ENCODE data around the gene KLHL41. TPM values are rescaled to one million over a fixed set of nuclear protein-coding genes. Genes with fewer than 3 reads are reported as not detected.

The KLHL41 gene
- 3,726 TPM for polyA plus RNA-seq (ENCODE audit: insufficient read length)

DNA sequence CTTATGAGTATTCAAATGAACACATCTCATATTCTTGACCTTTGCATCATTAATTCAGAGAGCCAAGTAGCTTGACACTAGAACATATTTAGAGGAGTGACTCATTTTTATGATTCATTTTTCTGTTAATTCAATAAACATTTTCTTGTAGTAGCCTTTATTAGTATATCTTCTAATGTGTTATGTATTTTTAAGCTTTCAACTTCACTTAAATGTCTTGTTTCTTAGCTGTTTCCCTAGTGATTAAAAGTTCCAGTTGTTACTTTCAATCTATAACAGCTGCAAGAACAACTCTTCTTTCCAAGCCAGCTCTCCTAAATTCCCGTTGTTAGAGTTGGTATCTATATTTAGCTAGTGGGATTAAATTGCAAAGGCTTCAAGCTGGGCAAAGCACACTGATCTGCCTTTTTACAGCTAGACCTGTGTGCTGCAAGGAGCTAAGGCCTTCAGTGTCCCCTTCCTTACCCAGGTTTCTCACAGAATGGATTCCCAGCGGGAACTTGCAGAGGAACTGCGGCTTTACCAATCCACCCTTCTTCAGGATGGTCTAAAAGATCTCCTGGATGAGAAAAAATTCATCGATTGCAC lies at the start of gene KLHL41:
Gene KLHL41 (plus strand): TSS at position 405 of the 588 bp plus-strand sequence. CDS start 77 bp downstream, at position 482.
- DNase-seq, result peak; percentile 50

- DNase-seq, result no peak
Observed at GRCh38 chr2:169461143-169461542, 48.4 kb upstream of the KLHL41 start.

DNA sequence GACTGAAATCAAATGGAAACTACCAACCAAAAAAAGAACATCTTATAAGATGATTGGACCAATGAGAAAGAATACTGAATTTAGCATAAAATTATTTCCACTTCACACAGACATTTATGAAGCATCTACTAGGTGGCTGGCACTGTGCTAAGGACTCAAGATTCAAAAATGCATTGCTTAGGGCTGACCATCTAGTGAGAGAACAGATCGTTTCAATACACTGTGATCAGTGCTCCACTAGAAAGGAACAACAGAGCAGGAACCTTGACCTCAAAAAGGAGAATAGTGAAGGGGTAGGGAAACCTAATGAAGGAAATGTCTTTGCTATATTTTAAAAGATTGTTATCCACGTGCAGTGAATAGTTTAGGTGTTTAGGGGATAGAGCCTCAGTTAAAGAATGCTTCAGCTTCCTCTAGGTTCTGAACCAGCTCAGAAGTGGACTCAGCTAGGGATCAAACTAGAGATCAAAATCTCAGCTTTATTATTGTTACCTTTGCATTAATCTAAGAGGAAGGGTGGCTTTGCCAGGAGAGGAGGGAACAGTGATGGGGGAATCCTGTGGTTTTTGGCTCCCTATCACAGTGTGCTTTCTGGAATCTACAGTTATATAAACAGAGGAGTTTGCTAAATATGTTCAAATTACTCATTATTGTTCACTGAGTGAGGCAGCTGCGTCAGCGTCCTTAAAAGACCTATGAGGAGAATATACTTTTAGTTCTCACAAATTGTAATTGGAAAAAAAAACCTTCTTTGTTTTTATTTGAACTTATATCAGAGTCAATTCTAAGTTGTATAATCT lies 46.4 kb upstream of the KLHL41 start:
- no peak for DNase-seq

DNA sequence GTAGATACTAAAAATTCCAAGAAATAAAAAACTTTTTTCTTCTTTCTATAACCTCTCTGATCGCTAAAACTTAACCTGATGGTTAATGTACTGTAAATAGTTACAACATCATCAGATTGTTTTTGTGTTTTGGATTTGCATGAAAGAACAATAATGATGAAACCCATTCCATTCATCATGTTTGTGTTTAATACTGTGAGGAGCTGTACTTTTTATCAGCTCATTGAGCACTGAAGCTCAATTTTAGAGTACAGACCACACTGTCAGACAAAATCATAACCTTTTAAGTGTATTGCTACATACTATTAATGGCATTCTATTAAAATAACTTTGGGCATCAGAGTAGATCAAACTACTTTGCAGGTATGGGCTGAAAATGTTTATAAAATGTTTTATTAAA lies 45.0 kb upstream of the KLHL41 start:
- no peak for DNase-seq

GRCh38 chr2:169464882-169465281 lies 44.6 kb upstream of the KLHL41 start:
- no peak for DNase-seq

GRCh38 chr2:169468841-169469240 lies 40.7 kb upstream of the KLHL41 start:
- DNase-seq, result no peak

- DNase-seq, result no peak
Observed at GRCh38 chr2:169469952-169470572, 39.4 kb upstream of the KLHL41 start.

DNA sequence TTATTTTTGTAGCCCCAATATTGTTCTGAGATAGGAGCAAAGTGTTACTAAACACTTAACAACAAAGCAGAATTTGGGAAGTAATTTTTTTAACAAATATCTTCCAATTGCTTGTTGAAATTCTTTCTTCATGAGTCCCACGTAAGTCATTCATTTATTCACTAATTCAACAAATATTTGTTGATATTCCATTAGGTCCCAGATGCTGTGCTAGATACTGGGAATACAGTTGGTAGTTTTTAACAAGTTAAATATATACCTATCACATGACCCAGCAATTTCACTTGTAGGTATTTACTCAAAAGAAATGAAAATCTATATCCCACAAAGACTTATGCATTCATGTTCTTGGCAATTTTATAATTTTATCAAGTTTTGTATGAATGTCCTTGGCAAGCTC lies 37.3 kb upstream of the KLHL41 start:
- no peak for DNase-seq

- DNase-seq, result no peak
Observed at GRCh38 chr2:169476459-169476858, 33.0 kb upstream of the KLHL41 start.

DNA sequence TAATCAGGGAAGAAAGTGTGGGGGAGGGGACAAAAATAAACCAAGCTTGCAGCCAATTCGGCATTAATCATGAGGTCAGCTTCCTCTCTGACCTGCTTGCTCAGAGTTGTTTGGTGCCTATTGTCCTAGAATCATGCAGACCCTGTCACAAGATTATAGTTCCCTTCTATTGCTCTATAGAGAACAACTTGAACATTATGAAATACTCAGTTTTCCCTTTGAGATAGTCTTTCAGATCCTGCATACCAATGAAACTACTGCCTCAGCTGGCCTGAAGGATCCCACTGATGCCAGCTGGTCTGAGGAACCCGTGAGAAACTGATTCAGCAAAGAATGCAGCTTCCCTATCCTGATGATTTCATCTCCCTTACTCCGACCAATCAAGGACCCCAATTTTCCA lies 31.2 kb upstream of the KLHL41 start:
- no peak for DNase-seq

DNA sequence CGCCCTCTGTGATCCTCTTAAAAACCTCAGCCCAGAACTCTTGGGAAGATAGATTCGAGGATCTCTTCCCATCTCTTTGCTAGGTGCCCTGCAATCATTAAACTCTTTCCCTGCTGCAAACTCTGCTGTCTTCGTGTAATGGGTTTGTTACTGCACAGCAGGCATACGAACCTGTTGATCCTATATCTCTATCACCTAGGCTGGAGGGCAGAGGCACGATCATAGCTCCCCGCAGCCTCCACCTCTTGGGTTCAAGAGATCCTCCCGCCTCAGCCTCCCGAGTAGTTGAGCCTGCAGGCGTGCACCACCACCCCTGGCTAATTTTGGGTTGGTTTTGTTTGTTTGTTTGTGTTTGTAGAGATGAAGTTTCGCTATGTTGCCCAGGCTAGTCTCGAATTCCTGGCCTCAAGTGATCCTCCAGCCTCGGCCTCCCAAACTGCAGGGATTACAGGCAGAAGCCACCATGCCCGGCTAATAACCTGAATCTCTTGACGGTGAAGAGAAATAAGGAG lies 30.7 kb upstream of the KLHL41 start:
- DNase-seq, result no peak

- peak; percentile 88 for DNase-seq
Observed at GRCh38 chr2:169479257-169480078, 30.0 kb upstream of the KLHL41 start, which contains the start of gene BBS5. BBS5 (plus strand) TSS chr2:169479494; CDS start chr2:169479554, 60 bp downstream.

DNA sequence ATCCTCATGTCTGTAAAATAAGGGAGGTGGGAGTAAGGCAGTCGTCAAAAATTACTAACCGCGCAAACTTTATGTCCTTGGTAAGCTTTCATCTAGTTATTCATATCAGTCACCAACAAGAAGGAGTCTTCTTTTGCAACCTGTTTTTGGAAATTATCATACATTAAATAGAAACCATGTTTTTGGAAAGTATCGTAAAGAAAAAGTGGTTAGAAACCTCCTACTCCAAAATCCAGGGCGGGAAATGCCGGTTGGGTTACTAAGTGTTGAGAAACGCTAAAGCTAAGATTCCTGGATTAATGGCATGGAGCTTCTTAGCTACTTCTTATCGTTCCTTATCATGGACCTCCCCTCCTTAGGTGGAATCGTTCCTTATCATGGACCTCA lies 29.4 kb upstream of the KLHL41 start:
- DNase-seq, result no peak

GRCh38 chr2:169485650-169486138 lies 23.8 kb upstream of the KLHL41 start:
- DNase-seq, result no peak

DNA sequence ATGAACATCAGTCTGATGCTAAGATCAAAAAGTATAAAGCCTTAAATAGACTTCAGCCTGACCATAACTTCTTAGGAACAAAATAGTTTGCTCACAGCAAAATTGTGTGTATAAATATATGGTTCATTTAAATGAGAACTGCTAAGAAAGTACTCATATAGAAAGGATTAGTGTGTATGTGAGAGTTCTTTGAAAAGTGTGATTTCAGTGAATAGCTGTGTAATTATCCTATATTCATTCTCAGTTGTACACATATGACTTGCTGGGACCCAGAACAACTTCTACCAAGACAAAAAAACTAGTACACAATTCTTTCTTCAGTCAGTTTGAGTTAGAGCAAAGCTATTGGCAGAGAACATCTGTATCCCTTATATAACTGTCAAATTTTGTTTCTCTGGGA lies 23.0 kb upstream of the KLHL41 start:
- no peak for DNase-seq

DNA sequence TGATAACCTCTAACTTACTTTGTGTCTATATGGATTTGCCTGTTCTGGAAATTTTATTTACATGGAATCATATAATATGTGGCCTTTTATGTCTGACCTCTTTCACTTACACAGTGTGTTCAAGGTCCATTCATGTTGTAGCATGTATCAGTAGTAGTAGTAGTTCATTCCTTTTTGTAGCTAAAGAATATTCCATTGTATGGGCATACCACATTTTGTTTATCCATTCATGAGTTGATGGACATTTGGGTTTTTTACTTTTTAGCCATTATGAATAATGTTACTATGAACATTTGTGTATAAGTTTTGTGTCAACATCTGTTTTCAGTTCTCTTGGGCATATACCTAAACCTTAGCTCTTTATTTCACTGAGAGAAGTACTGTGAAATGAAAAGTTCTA lies 18.7 kb upstream of the KLHL41 start:
- DNase-seq, result no peak

- no peak for DNase-seq
Observed at GRCh38 chr2:169491378-169491777, 18.1 kb upstream of the KLHL41 start.

- DNase-seq, result no peak
Observed at GRCh38 chr2:169493360-169493759, 16.1 kb upstream of the KLHL41 start.

DNA sequence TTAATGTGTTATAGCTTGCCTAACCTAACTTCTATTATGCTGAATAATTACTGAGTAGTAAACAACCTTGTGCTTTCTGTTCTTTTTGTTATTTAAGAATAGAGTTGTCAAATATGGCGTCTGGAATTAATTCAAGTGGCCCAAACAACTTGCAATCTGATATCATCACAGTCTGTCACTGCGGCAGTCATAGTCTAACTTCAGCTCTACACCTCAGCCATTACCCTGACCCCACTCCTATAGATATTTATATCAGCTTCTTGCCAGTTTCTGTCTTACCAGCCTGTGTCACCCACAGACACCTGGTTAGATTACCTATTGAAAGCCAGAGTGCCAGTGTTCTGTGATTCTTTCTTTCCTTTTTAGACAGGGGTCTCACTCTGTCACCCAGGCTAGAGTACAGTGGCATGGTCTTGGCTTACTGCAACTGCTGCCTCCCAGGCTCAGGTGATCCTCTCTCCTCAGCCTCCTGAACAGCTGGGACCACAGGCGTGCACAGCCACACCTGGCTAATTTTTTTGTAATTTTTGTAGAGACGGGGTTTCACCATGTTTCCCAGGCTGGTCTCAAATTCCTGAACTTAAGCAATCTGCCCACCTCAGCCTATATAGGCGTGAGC lies 14.1 kb upstream of the KLHL41 start:
- no peak for DNase-seq

DNA sequence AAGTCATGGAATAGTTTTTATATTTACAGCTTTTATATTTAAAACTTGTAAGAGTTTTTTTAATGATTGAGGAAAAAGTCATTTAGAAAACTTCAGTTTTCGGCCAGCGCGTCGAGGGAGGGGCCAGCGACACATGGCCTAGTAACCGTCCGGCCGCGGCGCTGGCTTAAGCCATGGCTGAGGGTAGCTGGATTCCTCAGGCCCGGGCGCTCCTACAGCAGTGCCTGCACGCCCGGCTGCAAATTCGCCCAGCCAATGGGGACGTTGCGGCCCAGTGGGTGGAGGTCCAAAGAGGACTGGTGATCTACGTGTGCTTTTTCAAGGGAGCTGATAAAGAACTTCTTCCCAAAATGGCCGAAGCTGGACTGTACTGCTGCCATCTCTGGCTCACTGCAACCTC lies 4.9 kb upstream of the KLHL41 start:
- no peak for DNase-seq

- DNase-seq, result no peak
Observed at GRCh38 chr2:169507698-169508097, 1.8 kb upstream of the KLHL41 start.

GRCh38 chr2:169509955-169510354 lies 453 bp downstream of the KLHL41 start:
- DNase-seq, result no peak

All from hindlimb muscle (tissue), 1 donor.